ENCODE data around the gene NTM. TPM values are rescaled to one million over a fixed set of nuclear protein-coding genes. Genes with fewer than 3 reads are reported as not detected.

Gene NTM
- polyA plus RNA-seq, 1 experiment = 33.6 TPM

DNA sequence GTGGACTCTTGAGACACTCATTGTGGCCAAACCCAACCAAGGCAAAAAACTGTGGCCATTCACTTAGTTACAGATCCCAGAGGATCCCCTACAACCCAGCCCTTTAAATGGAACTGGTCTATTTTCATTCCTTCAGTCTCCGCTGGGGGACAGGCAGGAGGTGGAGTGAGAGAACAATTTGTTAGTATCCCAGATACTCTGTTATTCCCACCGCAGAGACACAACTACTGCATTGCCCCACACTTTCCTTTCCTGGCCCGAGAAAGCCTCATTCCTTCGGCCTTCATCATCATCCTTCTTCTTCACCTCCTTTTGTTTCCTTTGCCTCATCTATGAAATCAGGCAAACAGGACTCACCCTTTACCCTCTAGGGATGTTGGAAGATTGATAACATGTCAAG lies 191.1 kb downstream of the NTM start:
- CTCF ChIA-PET = no interaction called here
- no peak for DNase-seq (ENCODE audit: low read depth)
- TF ChIP-seq, protein P1, sequence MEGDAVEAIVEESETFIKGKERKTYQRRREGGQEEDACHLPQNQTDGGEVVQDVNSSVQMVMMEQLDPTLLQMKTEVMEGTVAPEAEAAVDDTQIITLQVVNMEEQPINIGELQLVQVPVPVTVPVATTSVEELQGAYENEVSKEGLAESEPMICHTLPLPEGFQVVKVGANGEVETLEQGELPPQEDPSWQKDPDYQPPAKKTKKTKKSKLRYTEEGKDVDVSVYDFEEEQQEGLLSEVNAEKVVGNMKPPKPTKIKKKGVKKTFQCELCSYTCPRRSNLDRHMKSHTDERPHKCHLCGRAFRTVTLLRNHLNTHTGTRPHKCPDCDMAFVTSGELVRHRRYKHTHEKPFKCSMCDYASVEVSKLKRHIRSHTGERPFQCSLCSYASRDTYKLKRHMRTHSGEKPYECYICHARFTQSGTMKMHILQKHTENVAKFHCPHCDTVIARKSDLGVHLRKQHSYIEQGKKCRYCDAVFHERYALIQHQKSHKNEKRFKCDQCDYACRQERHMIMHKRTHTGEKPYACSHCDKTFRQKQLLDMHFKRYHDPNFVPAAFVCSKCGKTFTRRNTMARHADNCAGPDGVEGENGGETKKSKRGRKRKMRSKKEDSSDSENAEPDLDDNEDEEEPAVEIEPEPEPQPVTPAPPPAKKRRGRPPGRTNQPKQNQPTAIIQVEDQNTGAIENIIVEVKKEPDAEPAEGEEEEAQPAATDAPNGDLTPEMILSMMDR (IDR thresholded peaks at IDR 0.05; ENCODE audit: insufficient read depth, low read depth, low read length) = no peak
- POLR2A ChIA-PET = no interaction called here
- Histone ChIP-seq H3K27me3 (ENCODE audit: control insufficient read depth, insufficient read depth, low read length) (no peaks in the 10 kb centered on the region; the same call in 1 of the 2 replicates), H3K36me3 (ENCODE audit: control insufficient read depth, insufficient read depth, low read length) (no peaks in the 10 kb centered on the region), H3K4me3 (ENCODE audit: low read depth, low read length) (no peak overlapping the region)

DNA sequence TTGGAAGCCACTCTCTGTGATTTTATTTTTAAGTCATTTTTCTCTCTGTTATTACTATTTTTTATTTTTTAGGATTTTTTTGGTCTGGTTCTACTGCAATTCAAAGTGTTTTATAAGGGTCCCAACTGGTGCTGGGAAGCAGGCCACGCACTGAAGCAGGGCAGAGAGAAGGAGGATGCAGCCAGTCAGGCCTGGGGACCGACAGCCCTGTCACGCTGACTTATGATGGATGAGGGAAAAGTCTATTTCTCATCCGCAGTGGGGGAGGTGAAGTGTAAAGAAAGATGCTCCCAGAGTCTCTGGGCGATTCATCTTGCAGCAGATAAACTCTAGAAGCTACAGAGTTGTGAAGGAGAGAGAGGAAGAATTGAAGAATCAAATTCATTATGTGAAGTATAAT lies 191.6 kb downstream of the NTM start:
- CTCF ChIA-PET = no interaction called here
- TF ChIP-seq, protein P1 (IDR thresholded peaks at IDR 0.05; ENCODE audit: insufficient read depth, low read depth, low read length) = no peak
- H3K36me3 ChIP-seq (ENCODE audit: control insufficient read depth, insufficient read depth, low read length) = no peaks in the 10 kb centered on the region
- H3K4me3 ChIP-seq (ENCODE audit: low read depth, low read length) = no peak overlapping the region
- DNase-seq (ENCODE audit: low read depth) = no peak
- POLR2A ChIA-PET = no interaction called here
- H3K27me3 ChIP-seq (ENCODE audit: control insufficient read depth, insufficient read depth, low read length) = no peaks in the 10 kb centered on the region; the same call in 1 of the 2 replicates

DNA sequence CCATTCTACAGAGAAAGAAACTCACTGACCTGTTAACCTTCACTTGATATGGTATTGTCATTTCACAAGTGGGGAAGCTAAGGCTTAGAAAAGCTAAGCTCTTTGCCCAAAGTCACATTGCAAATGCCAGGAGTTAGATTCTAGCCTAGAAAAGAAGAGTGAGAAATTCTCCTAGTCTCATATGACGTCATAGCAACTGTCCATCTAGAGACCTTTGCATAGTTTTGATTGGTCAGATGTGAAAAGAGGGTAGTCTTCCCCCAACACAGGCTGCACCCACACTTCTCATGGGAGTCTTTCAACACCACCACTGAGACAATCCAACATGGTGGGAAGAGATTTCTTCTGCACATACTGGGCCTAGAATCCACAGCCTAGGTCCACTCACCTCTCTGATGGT lies 197.9 kb downstream of the NTM start:
- DNase-seq (ENCODE audit: low read depth) = no peak
- TF ChIP-seq, protein P1 (IDR thresholded peaks at IDR 0.05; ENCODE audit: insufficient read depth, low read depth, low read length) = no peak
- Histone ChIP-seq H3K36me3 (ENCODE audit: control insufficient read depth, insufficient read depth, low read length) (no peaks in the 10 kb centered on the region), H3K27me3 (ENCODE audit: control insufficient read depth, insufficient read depth, low read length) (no peaks in the 10 kb centered on the region; the same call in 1 of the 2 replicates), H3K4me3 (ENCODE audit: low read depth, low read length) (no peak overlapping the region)
- CTCF ChIA-PET = interaction anchor here (2.0 kb wide), 1 partner anchor 11 kb away, joined by 5 read pairs; no protein-coding TSS in a partner anchor
- POLR2A ChIA-PET = no interaction called here

DNA sequence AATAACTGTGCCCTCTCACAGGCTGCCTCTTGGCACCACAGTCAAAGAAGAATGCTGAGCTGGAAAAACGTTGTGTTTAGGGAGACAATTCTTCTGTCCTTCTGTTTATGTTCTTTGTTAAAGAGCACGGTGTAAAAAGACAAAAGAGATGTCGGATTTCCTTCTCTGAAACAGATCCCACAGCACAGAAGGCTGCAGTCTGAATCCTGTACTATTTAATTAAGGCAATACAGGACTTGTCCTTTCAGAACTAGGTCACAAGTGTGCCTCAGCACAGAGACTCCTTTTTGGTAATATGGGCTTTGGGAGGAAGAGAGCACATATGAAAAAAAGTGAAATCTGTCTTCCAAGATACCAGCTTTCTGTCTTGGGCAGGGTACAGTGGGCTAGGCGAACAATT lies 201.2 kb downstream of the NTM start:
- H3K27me3 ChIP-seq (ENCODE audit: control insufficient read depth, insufficient read depth, low read length) = no peaks in the 10 kb centered on the region
- POLR2A ChIA-PET = no interaction called here
- no peak for DNase-seq (ENCODE audit: low read depth)
- H3K4me3 ChIP-seq (ENCODE audit: low read depth, low read length) = no peak overlapping the region
- no peaks in the 10 kb centered on the region for H3K36me3 ChIP-seq (ENCODE audit: control insufficient read depth, insufficient read depth, low read length)
- CTCF ChIA-PET = interaction anchor here (0.8 kb wide), 1 partner anchor 15 kb away, joined by 3 read pairs; no protein-coding TSS in a partner anchor
- TF ChIP-seq, protein P1 (IDR thresholded peaks at IDR 0.05; ENCODE audit: insufficient read depth, low read depth, low read length) = no peak

DNA sequence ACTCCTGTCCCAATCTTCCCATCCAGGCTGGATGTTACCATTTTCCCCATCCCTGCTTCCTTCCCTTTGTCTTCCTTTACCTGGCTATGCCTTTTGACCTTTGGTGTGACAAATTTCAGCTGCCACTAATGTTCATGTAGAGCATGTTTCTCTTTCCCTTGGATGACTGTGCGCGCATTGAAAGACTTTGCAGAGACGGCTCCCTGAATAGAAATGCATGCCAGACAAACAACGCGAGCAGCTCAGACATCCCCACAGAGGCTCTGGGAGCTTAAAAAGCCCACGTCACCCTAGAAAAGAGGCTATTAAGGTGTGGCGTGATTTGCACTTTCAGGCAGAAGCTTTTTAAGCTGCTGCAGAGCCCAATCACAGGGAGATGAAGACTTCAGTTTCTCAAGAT lies 202.0 kb downstream of the NTM start:
- no peak for DNase-seq (ENCODE audit: low read depth)
- TF ChIP-seq, protein P1 (IDR thresholded peaks at IDR 0.05; ENCODE audit: insufficient read depth, low read depth, low read length) = no peak
- no peaks in the 10 kb centered on the region for H3K27me3 ChIP-seq (ENCODE audit: control insufficient read depth, insufficient read depth, low read length)
- H3K4me3 ChIP-seq (ENCODE audit: low read depth, low read length) = no peak overlapping the region
- H3K36me3 ChIP-seq (ENCODE audit: control insufficient read depth, insufficient read depth, low read length) = no peaks in the 10 kb centered on the region
- CTCF ChIA-PET = no interaction called here
- POLR2A ChIA-PET = no interaction called here

Measured in BJ (cell line).